ENCODE data around the gene OCLN. TPM values are rescaled to one million over a fixed set of nuclear protein-coding genes. Genes with fewer than 3 reads are reported as not detected.

OCLN gene
- polyA plus RNA-seq, 2 of the 4 experiments (the other 2 are of a cell fraction), result 10.7 to 54.1 TPM

DNA sequence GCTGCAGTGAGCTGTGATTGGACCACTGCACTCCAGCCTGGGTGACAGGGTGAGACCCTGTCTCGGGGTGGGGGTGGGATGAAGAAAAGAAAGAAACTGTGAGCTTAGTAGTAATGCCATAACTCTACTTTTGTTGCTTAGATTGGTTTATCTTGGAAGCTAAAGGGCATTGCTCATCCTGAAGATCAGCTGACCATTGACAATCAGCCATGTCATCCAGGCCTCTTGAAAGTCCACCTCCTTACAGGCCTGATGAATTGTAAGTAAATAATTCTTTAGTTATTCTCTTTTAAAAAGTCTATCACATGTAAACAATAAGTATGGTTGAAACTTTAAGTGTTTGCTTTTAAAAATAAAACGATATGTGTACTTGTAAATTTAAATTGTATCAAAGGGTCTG is 11.4 kb downstream of the OCLN start:
- ATAC-seq (no peak), FAIRE-seq (no peak), DNase-seq (ENCODE audit: low read depth in 1 of 2, low spot score in 1 of 2) (no peak)
- Histone ChIP-seq H3K4me1 (peaks cover 40% of the 10 kb centered on the region), H3K27ac (peak overlapping the region in 1 of 2 experiments; percentile 49; a peak in 1 of 6 replicates), H3K9me3 (no peaks in the 10 kb centered on the region), H3K4me3 (no peak overlapping the region), H3K4me2 (no peak overlapping the region)
- POLR2A ChIA-PET, result no interaction called here
- 78% methylated on average over 2 of the region's 2 CpGs for WGBS (ENCODE audit: missing lambda C conversion rate)
- CTCF ChIA-PET, result interaction anchor here (1.3 to 3.5 kb wide), 2 partner anchors 8 to 13 kb away, joined by 3 to 15 read pairs; no protein-coding TSS in a partner anchor
- TF ChIP-seq RNF2 (IDR thresholded peaks at IDR 0.05; ENCODE audit: borderline replicate concordance, low read depth) (no peak), JUNB (IDR thresholded peaks at IDR 0.05) (0 out of 2 replicates have a peak, but pooled peaks have one; percentile 7)

- H3K4me2 ChIP-seq, result no peak overlapping the region
- DNase-seq (ENCODE audit: low read depth in 1 of 2, low spot score in 1 of 2) (no peak), FAIRE-seq (no peak), ATAC-seq (no peak)
- no peak overlapping the region for H3K4me3 ChIP-seq
- no peaks in the 10 kb centered on the region for H3K9me3 ChIP-seq
- peaks cover 31% of the 10 kb centered on the region for H3K4me1 ChIP-seq
- ChIA-PET POLR2A (no interaction called here), CTCF (no interaction called here)
- TF ChIP-seq, protein P1, sequence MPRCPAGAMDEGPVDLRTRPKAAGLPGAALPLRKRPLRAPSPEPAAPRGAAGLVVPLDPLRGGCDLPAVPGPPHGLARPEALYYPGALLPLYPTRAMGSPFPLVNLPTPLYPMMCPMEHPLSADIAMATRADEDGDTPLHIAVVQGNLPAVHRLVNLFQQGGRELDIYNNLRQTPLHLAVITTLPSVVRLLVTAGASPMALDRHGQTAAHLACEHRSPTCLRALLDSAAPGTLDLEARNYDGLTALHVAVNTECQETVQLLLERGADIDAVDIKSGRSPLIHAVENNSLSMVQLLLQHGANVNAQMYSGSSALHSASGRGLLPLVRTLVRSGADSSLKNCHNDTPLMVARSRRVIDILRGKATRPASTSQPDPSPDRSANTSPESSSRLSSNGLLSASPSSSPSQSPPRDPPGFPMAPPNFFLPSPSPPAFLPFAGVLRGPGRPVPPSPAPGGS (IDR thresholded peaks at IDR 0.05), result no peak
- TF ChIP-seq MAFK (IDR thresholded peaks at IDR 0.05; ENCODE audit: partially characterized antibody), result peak; percentile 59
- 87% methylated on average over 1 of the region's 1 CpG for WGBS (ENCODE audit: missing lambda C conversion rate)
- no peak overlapping the region for H3K27ac ChIP-seq
These were observed 12.7 kb downstream of the OCLN start for GRCh38 chr5:69505306-69505705.

DNA sequence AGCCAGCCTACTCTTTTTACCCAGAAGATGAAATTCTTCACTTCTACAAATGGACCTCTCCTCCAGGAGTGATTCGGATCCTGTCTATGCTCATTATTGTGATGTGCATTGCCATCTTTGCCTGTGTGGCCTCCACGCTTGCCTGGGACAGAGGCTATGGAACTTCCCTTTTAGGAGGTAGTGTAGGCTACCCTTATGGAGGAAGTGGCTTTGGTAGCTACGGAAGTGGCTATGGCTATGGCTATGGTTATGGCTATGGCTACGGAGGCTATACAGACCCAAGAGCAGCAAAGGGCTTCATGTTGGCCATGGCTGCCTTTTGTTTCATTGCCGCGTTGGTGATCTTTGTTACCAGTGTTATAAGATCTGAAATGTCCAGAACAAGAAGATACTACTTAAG is 16.6 kb downstream of the OCLN start:
- H3K9me3 ChIP-seq, result no peaks in the 10 kb centered on the region
- FAIRE-seq (no peak), ATAC-seq (no peak), DNase-seq (ENCODE audit: low read depth in 1 of 2, low spot score in 1 of 2) (no peak)
- TF ChIP-seq CBX8 (IDR thresholded peaks at IDR 0.05), result no peak
- TF ChIP-seq, protein P1 (IDR thresholded peaks at IDR 0.05), result no peak
- no peak for TF ChIP-seq CBX2 (IDR thresholded peaks at IDR 0.05; ENCODE audit: borderline replicate concordance, low read depth)
- peaks cover 24% of the 10 kb centered on the region for H3K4me1 ChIP-seq
- no peak overlapping the region for H3K4me2 ChIP-seq
- CTCF ChIA-PET, result no interaction called here
- over 99% methylated on average over 6 of the region's 6 CpGs for WGBS (ENCODE audit: missing lambda C conversion rate)
- no peak overlapping the region for H3K27ac ChIP-seq
- POLR2A ChIA-PET, result no interaction called here
- H3K4me3 ChIP-seq, result no peak overlapping the region

GRCh38 chr5:69510694-69511093 is 18.1 kb downstream of the OCLN start:
- ATAC-seq (no peak), FAIRE-seq (no peak), DNase-seq (ENCODE audit: low read depth in 1 of 2, low spot score in 1 of 2) (no peak)
- TF ChIP-seq RNF2 (IDR thresholded peaks at IDR 0.05; ENCODE audit: borderline replicate concordance, low read depth) (no peak), POLR2A (IDR thresholded peaks at IDR 0.05; ENCODE audit: low read length) (no peak), MYC (IDR thresholded peaks at IDR 0.05; ENCODE audit: borderline replicate concordance, low read length) (no peak), RAD21 (conservative IDR thresholded peaks at IDR 0.05 in 1 of 2, IDR thresholded peaks at IDR 0.05 in 1 of 2) (no peak), HEYL (CRISPR knock-in tag; IDR thresholded peaks at IDR 0.05) (no peak), PHF8 (IDR thresholded peaks at IDR 0.05; ENCODE audit: borderline replicate concordance, low read depth) (no peak)
- TF ChIP-seq, protein P2, sequence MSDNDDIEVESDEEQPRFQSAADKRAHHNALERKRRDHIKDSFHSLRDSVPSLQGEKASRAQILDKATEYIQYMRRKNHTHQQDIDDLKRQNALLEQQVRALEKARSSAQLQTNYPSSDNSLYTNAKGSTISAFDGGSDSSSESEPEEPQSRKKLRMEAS (IDR thresholded peaks at IDR 0.05), result no peak
- TF ChIP-seq, protein P3, sequence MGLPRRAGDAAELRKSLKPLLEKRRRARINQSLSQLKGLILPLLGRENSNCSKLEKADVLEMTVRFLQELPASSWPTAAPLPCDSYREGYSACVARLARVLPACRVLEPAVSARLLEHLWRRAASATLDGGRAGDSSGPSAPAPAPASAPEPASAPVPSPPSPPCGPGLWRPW (IDR thresholded peaks at IDR 0.05), result no peak
- TF ChIP-seq, protein P1 (IDR thresholded peaks at IDR 0.05), result no peak
- no peak overlapping the region for H3K4me3 ChIP-seq
- no peak overlapping the region for H3K4me2 ChIP-seq
- 82% methylated on average over 2 of the region's 2 CpGs for WGBS (ENCODE audit: missing lambda C conversion rate)
- ChIA-PET POLR2A (no interaction called here), CTCF (interaction anchor here (3.2 kb wide), 1 partner anchor 7 kb away, joined by 15 read pairs; no protein-coding TSS in a partner anchor)
- no peaks in the 10 kb centered on the region for H3K9me3 ChIP-seq
- H3K27ac ChIP-seq, result no peak overlapping the region
- peaks cover 24% of the 10 kb centered on the region for H3K4me1 ChIP-seq
